H1 (cell line): Measurements from ENCODE around the gene CLEC3A. TPM values are rescaled to one million over a fixed set of nuclear protein-coding genes. Genes with fewer than 3 reads are reported as not detected.
A peak's percentile ranks its signal among the peaks of the same experiment; 100 is the strongest.

ENCODE experiments used
- CTCF ChIA-PET: fragments of 300-600 bp; sonication (Branson Sonifier 250); formaldehyde crosslinking; loops from one replicate; lab custom pipeline; 2021; ENCODE audit not compliant: partially characterized antibody; lab: Charles Lee
- POLR2A ChIA-PET: fragments of 300-600 bp; sonication (Branson Sonifier 250); formaldehyde crosslinking; loops from one replicate; lab custom pipeline; 2021; ENCODE audit warnings: inconsistent platforms; ENCODE audit not compliant: partially characterized antibody; lab: Charles Lee
- DNase-seq, 2 experiments: peaks; one replicate each; pipeline versions ENCODE4 v3.0.0 to v3.0.0-alpha.2; 2010 to 2022; ENCODE audit warnings: low spot score in 2 of 2, low read depth in 1 of 2, mixed read lengths in 1 of 2
- FAIRE-seq: peaks from 2 replicates; lab custom pipeline; 2011; peaks lifted over from hg19 to GRCh38; lab: Jason Lieb, UNC
- H2AFZ ChIP-seq: 2 replicates; pipeline ENCODE4 v1.8.1; 2012; ENCODE audit warnings: low read length, inconsistent platforms
- H2AK5ac ChIP-seq: 2 replicates; pipeline ENCODE4 v1.6.1; 2013; ENCODE audit warnings: low read depth, low read length
- H2BK120ac ChIP-seq: replicated peaks from 2 replicates; pipeline ENCODE3; 2013; ENCODE audit warnings: low read depth, low read length, inconsistent platforms
- H2BK12ac ChIP-seq: 2 replicates; pipeline ENCODE4 v1.6.1; 2013; ENCODE audit warnings: low read depth, low read length
- H2BK15ac ChIP-seq: 2 replicates; pipeline ENCODE4 v1.6.1; 2013; ENCODE audit warnings: low read length
- H2BK20ac ChIP-seq: 2 replicates; pipeline ENCODE4 v1.6.1; 2013; ENCODE audit warnings: low read length
- H2BK5ac ChIP-seq: 2 replicates; pipeline ENCODE4 v1.6.1; 2013; ENCODE audit warnings: low read depth, low read length
- H3K14ac ChIP-seq: 2 replicates; pipeline ENCODE4 v1.6.1; 2013; ENCODE audit warnings: inconsistent platforms; ENCODE audit not compliant: insufficient read length
- H3K18ac ChIP-seq: 2 replicates; pipeline ENCODE4 v1.6.1; 2013; ENCODE audit warnings: low read length; ENCODE audit errors: extremely low read depth
- H3K23ac ChIP-seq: 2 replicates; pipeline ENCODE4 v1.6.1; 2013; ENCODE audit warnings: inconsistent platforms; ENCODE audit not compliant: insufficient read length
- H3K23me2 ChIP-seq: 2 replicates; pipeline ENCODE4 v1.6.1; 2013; ENCODE audit warnings: low read depth, low read length
- H3K27ac ChIP-seq: 2 replicates; pipeline ENCODE4 v1.6.1; 2011; ENCODE audit warnings: low read depth, low read length, inconsistent platforms
- H3K27me3 ChIP-seq, 4 experiments: replicated peaks in 1 of 4; 1 replicate in 1 of 4; 2 replicates in 3 of 4; pipeline versions ENCODE4 v1.6.1 to v1.8.1; 2011 to 2013; ENCODE audit warnings: low read length in 3 of 4, mild to moderate bottlenecking in 3 of 4, inconsistent platforms in 2 of 4, mixed read lengths in 2 of 4, moderate library complexity in 1 of 4; ENCODE audit not compliant: control insufficient read depth in 3 of 4, insufficient read depth in 3 of 4; ENCODE audit errors: extremely low read depth in 1 of 4
- H3K36me3 ChIP-seq, 4 experiments: 2 replicates each; pipeline versions ENCODE4 v1.6.1 to v1.8.1; 2011 to 2013; ENCODE audit warnings: mild to moderate bottlenecking in 4 of 4, low read length in 3 of 4, moderate library complexity in 2 of 4, control low read depth in 1 of 4, inconsistent platforms in 1 of 4; ENCODE audit not compliant: insufficient read depth in 4 of 4, control insufficient read depth in 2 of 4
- H3K4ac ChIP-seq: replicated peaks from 2 replicates; pipeline ENCODE3; 2013; ENCODE audit warnings: low read length, low read depth, mixed read lengths, inconsistent platforms; ENCODE audit not compliant: insufficient read length
- H3K4me1 ChIP-seq, 4 experiments: replicated peaks in 1 of 4; 1 replicate in 1 of 4; 2 replicates in 3 of 4; pipeline versions ENCODE4 v1.6.1 to v1.8.1; 2011 to 2013; ENCODE audit warnings: low read length in 3 of 4, inconsistent platforms in 2 of 4, mixed read lengths in 1 of 4; ENCODE audit not compliant: insufficient read depth in 4 of 4, control insufficient read depth in 3 of 4
- H3K4me2 ChIP-seq, 2 experiments: 2 replicates each; pipeline versions ENCODE4 v1.6.1 to v1.8.1; 2011 to 2013; ENCODE audit warnings: low read depth in 2 of 2, low read length in 2 of 2, control low read depth in 1 of 2, inconsistent platforms in 1 of 2, mild to moderate bottlenecking in 1 of 2; ENCODE audit not compliant: insufficient read depth in 1 of 2
- H3K4me3 ChIP-seq, 4 experiments: fragments of 200-600, 300-600 bp in 1 of 4; sonication (generic), shearing (Covaris generic), sonication (Bioruptor Twin) in 1 of 4; 2 replicates each; pipeline versions ENCODE4 v1.5.1 to v1.8.1; 2011 to 2016; ENCODE audit warnings: low read length in 4 of 4, low read depth in 3 of 4, control low read depth in 2 of 4, inconsistent platforms in 2 of 4, mild to moderate bottlenecking in 2 of 4, mixed read lengths in 1 of 4, moderate library complexity in 1 of 4; ENCODE audit not compliant: insufficient read depth in 2 of 4; ENCODE audit errors: extremely low read depth in 1 of 4
- H3K56ac ChIP-seq: replicated peaks from 2 replicates; pipeline ENCODE3; 2013; ENCODE audit warnings: low read depth, mild to moderate bottlenecking, mixed read lengths, low read length, inconsistent platforms; ENCODE audit not compliant: insufficient read length
- H3K79me1 ChIP-seq: 2 replicates; pipeline ENCODE4 v1.6.1; 2013; ENCODE audit warnings: low read depth, low read length, control low read depth
- H3K79me2 ChIP-seq, 2 experiments: 2 replicates each; pipeline versions ENCODE4 v1.6.1 to v1.8.1; 2012 to 2013; ENCODE audit warnings: low read length in 2 of 2, mild to moderate bottlenecking in 2 of 2, inconsistent platforms in 1 of 2; ENCODE audit not compliant: insufficient read depth in 2 of 2, control insufficient read depth in 1 of 2
- H3K9ac ChIP-seq, 4 experiments: replicated peaks in 1 of 4; 1 replicate in 1 of 4; 2 replicates in 3 of 4; pipeline versions ENCODE4 v1.6.1 to v1.8.1; 2011 to 2013; ENCODE audit warnings: low read depth in 3 of 4, low read length in 3 of 4, control low read depth in 2 of 4, mild to moderate bottlenecking in 2 of 4, moderate library complexity in 2 of 4, inconsistent platforms in 1 of 4; ENCODE audit errors: extremely low read depth in 1 of 4
- H3K9me3 ChIP-seq, 2 experiments: 2 replicates each; pipeline versions ENCODE4 v1.6.1 to v1.8.1; 2012 to 2013; ENCODE audit warnings: mild to moderate bottlenecking in 2 of 2, moderate library complexity in 2 of 2, control low read depth in 1 of 2, inconsistent platforms in 1 of 2, low read depth in 1 of 2, low read length in 1 of 2, mixed read lengths in 1 of 2; ENCODE audit not compliant: insufficient read depth in 2 of 2
- H4K20me1 ChIP-seq, 2 experiments: replicated peaks in 1 of 2; 2 replicates each; pipeline versions ENCODE3 to v1.8.1; 2011 to 2013; ENCODE audit warnings: inconsistent platforms in 2 of 2, low read length in 2 of 2, mild to moderate bottlenecking in 1 of 2; ENCODE audit not compliant: insufficient read depth in 2 of 2, control insufficient read depth in 1 of 2
- H4K5ac ChIP-seq: 2 replicates; pipeline ENCODE4 v1.6.1; 2013; ENCODE audit warnings: low read length, low read depth, mixed read lengths, inconsistent platforms; ENCODE audit not compliant: insufficient read length
- H4K8ac ChIP-seq: 2 replicates; pipeline ENCODE4 v1.8.0; 2013; ENCODE audit warnings: mild to moderate bottlenecking, moderate library complexity, low read length, inconsistent platforms; ENCODE audit not compliant: insufficient read depth; ENCODE audit errors: extremely low read depth
- H4K91ac ChIP-seq: replicated peaks from 2 replicates; pipeline ENCODE3; 2013; ENCODE audit warnings: low read length, mixed read lengths, inconsistent platforms; ENCODE audit not compliant: insufficient read length
- BRCA1 ChIP-seq: IDR thresholded peaks from 2 replicates; pipeline ENCODE4 v1.6.1; 2012; ENCODE audit warnings: low read depth, low read length, improper control_type of control experiment
- CREB1 ChIP-seq: IDR thresholded peaks from 2 replicates; pipeline ENCODE4 v1.6.1; 2012; ENCODE audit warnings: inconsistent platforms
- EZH2 ChIP-seq: fragments of 200-600 bp; sonication (generic); IDR thresholded peaks from 2 replicates; pipeline ENCODE4 v1.7.1; 2012; ENCODE audit warnings: low read depth, mild to moderate bottlenecking, moderate library complexity, low read length, inconsistent platforms; ENCODE audit not compliant: severe bottlenecking
- GABPA ChIP-seq: IDR thresholded peaks from 2 replicates; pipeline ENCODE4 v1.6.1; 2011; ENCODE audit warnings: mild to moderate bottlenecking, low read length, moderate library complexity, borderline replicate concordance; ENCODE audit not compliant: insufficient read depth
- POLR2AphosphoS5 ChIP-seq: IDR thresholded peaks from 2 replicates; pipeline ENCODE4 v1.6.1; 2011; ENCODE audit warnings: low read depth, low read length
- SP4 ChIP-seq: IDR thresholded peaks from 2 replicates; pipeline ENCODE4 v1.6.1; 2012; ENCODE audit warnings: low read length, inconsistent platforms
- WGBS, 2 experiments: shearing (Covaris generic) in 1 of 2; methylation state at CpG; one replicate each; pipeline versions ENCODE4 v1.1.6 to v1.1.7; 2013 to 2015; ENCODE audit warnings: low lambda C conversion rate in 2 of 2, mixed read lengths in 2 of 2, inconsistent platforms in 1 of 2, low coverage in 1 of 2, missing lambda C conversion rate in 1 of 2; ENCODE audit not compliant: insufficient replicate concordance in 2 of 2, insufficient coverage in 1 of 2, insufficient read length in 1 of 2; ENCODE audit errors: extremely low coverage in 1 of 2, missing lambda C conversion rate in 1 of 2; 5-methylcytosine and 5-hydroxymethylcytosine counted together
- polyA plus RNA-seq, 7 experiments: library from polyadenylated mRNA; depleted of rRNA in 3 of 7; stranded (reverse) in 5 of 7; unstranded in 2 of 7; fragments of >200 nt in 5 of 7; fragments of 200-250 nt in 2 of 7; gene quantifications; 1 replicate in 5 of 7; 2 replicates in 1 of 7; 4 replicates in 1 of 7; pipeline versions ENCODE4 v1.2.1 to v1.2.3, GENCODE V29; 2011 to 2013; ENCODE audit warnings: missing spikeins in 2 of 7, mixed read lengths in 2 of 7
- total RNA-seq: library from RNA; stranded (reverse); fragmentation: NEBNext Ultra II Directional; extraction: Animal tissue kit (Norgen Biotek cat#: 25700); gene quantifications from 2 replicates; pipeline ENCODE4 v1.2.1, GENCODE V29; 2021

The CLEC3A gene
- total and polyA plus RNA-seq, 2 of the 8 experiments (the other 6 are each of a cell fraction or from before 2014, with no cell fraction given) = not detected

GRCh38 chr16:77975942-77976341, 46.4 kb upstream of the CLEC3A start:
- Histone ChIP-seq H3K23me2 (no peaks in the 10 kb centered on the region), H2AK5ac (0 out of 2 replicates have a peak overlapping the region, but pooled peaks have one; percentile 76), H2BK20ac (peak overlapping the region; percentile 93), H3K79me1 (no peaks in the 10 kb centered on the region), H4K20me1 (no peaks in the 10 kb centered on the region), H4K91ac (no peak overlapping the region), H3K27ac (no peak overlapping the region), H3K9ac (no peak overlapping the region), H4K8ac (no peak overlapping the region), H4K5ac (no peak overlapping the region), H3K4me3 (no peak overlapping the region), H2BK15ac (no peak overlapping the region), H3K4me2 (no peak overlapping the region), H2BK12ac (no peak overlapping the region; the same call in 1 of the 2 replicates), H2AFZ (no peak overlapping the region), H3K18ac (no peak overlapping the region), H2BK5ac (no peak overlapping the region), H3K23ac (no peak overlapping the region), H3K79me2 (no peaks in the 10 kb centered on the region), H3K14ac (no peak overlapping the region), H3K4me1 (peaks cover 0 to 3% (median 2%) of the 10 kb centered on the region in 4 experiments; a peak in 5 of 7 replicates), H3K56ac (no peak overlapping the region), H3K36me3 (peaks cover 2 to 17% (median 7%) of the 10 kb centered on the region in 4 experiments; a peak in 7 of 8 replicates), H3K4ac (no peak overlapping the region), H3K27me3 (no peaks in the 10 kb centered on the region), H2BK120ac (no peak overlapping the region), H3K9me3 (no peaks in the 10 kb centered on the region)
- FAIRE-seq (no peak), DNase-seq (no peak)
- WGBS, 2 experiments = 92% methylated on average over 3 of the region's 3 CpGs; no CpG with 5 or more reads in 1 of the 2 experiments
- TF ChIP-seq BRCA1 (no peak), POLR2AphosphoS5 (no peak), GABPA (no peak), CREB1 (no peak), EZH2 (no peak), SP4 (no peak)
- CTCF ChIA-PET = interaction anchor here (1.0 to 24.3 kb wide), 8 partner anchors 8 to 496 kb away, joined by 3 to 362 read pairs (median 6); no protein-coding TSS in a partner anchor
- POLR2A ChIA-PET = no interaction called here
